Prostate gland (tissue), 2 donors: Measurements from ENCODE around the gene NTM.

Experiments used
- CTCF ChIP-seq, 4 experiments: fragments of 200-600 bp in 2 of 4; fragments of 450-650 bp in 2 of 4; sonication (generic) in 2 of 4; IDR thresholded peaks; 1 replicate in 3 of 4; 2 replicates in 1 of 4; pipeline ENCODE4 v1.5.1; 2016 to 2019; ENCODE audit warnings: antibody characterized with exemption in 4 of 4, mild to moderate bottlenecking in 2 of 4, moderate library complexity in 2 of 4
- POLR2A ChIP-seq: fragments of 450-650 bp; IDR thresholded peaks from one replicate; pipeline ENCODE4 v1.6.1; 2016; ENCODE audit warnings: antibody characterized with exemption, mild to moderate bottlenecking

- TF ChIP-seq CTCF (IDR thresholded peaks at IDR 0.05) (no peak), POLR2A (no peak)
Measured at GRCh38 chr11:132087148-132087547, 716.7 kb downstream of the NTM start.
